ENCODE results near the gene OR2M4.

DNA sequence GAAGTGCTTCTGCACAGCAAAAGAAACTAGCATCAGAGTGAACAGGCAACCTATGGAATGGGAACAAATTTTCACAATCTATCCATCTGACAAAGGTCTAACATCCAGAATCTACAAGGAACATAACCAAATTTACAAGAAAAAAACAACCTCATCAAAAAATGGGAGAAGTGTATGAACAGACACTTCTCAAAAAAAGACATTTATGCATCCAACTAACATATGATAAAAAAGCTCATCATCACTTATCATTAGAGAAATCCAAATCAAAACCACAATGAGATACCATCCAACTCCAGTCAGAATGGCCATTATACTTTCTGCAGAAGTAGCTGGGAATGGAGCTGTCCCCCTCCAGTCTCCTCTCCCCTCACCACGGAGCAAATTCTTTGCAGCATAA lies 37.1 kb upstream of the OR2M4 start:
- TF ChIP-seq SMC3 (IDR thresholded peaks at IDR 0.05; ENCODE audit: low read depth, low read length) = no peak
- TF ChIP-seq, protein P1, sequence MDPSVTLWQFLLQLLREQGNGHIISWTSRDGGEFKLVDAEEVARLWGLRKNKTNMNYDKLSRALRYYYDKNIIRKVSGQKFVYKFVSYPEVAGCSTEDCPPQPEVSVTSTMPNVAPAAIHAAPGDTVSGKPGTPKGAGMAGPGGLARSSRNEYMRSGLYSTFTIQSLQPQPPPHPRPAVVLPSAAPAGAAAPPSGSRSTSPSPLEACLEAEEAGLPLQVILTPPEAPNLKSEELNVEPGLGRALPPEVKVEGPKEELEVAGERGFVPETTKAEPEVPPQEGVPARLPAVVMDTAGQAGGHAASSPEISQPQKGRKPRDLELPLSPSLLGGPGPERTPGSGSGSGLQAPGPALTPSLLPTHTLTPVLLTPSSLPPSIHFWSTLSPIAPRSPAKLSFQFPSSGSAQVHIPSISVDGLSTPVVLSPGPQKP (IDR thresholded peaks at IDR 0.05; ENCODE audit: borderline replicate concordance, low read depth, low read length) = no peak
- no peak for TF ChIP-seq POLR2A (IDR thresholded peaks at IDR 0.05; ENCODE audit: low read depth, low read length)
- TF ChIP-seq CEBPB (IDR thresholded peaks at IDR 0.05; ENCODE audit: low read depth, low read length) = no peak
- TF ChIP-seq, protein P2, sequence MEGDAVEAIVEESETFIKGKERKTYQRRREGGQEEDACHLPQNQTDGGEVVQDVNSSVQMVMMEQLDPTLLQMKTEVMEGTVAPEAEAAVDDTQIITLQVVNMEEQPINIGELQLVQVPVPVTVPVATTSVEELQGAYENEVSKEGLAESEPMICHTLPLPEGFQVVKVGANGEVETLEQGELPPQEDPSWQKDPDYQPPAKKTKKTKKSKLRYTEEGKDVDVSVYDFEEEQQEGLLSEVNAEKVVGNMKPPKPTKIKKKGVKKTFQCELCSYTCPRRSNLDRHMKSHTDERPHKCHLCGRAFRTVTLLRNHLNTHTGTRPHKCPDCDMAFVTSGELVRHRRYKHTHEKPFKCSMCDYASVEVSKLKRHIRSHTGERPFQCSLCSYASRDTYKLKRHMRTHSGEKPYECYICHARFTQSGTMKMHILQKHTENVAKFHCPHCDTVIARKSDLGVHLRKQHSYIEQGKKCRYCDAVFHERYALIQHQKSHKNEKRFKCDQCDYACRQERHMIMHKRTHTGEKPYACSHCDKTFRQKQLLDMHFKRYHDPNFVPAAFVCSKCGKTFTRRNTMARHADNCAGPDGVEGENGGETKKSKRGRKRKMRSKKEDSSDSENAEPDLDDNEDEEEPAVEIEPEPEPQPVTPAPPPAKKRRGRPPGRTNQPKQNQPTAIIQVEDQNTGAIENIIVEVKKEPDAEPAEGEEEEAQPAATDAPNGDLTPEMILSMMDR (conservative IDR thresholded peaks at IDR 0.05; ENCODE audit: low read depth, low read length) = no peak
- TF ChIP-seq RCOR1 (IDR thresholded peaks at IDR 0.05; ENCODE audit: insufficient replicate concordance, low read length) = no peak
- no peak for TF ChIP-seq RAD21 (IDR thresholded peaks at IDR 0.05; ENCODE audit: low read length)
- TF ChIP-seq MAFK (IDR thresholded peaks at IDR 0.05; ENCODE audit: low read depth, low read length) = no peak
- no peak for TF ChIP-seq MXI1 (IDR thresholded peaks at IDR 0.05; ENCODE audit: borderline replicate concordance, low read depth, low read length)

All from IMR-90 (cell line).